BLaER1 treated with 17β-estradiol and CSF1 and Interleukin-3, amounts not matched to agents 10 nM and 100 nM (cell line): ENCODE data around the gene AGBL5.

Experiments
- H3K27ac ChIP-seq, 11 experiments: shearing (Covaris generic); formaldehyde crosslinking; 2 replicates each; pipeline ENCODE4 v1.8.1; 2022
- H3K27me3 ChIP-seq, 11 experiments: shearing (Covaris generic); formaldehyde crosslinking; 2 replicates each; pipeline ENCODE4 v1.8.1; 2022
- H3K36me3 ChIP-seq, 11 experiments: shearing (Covaris generic); formaldehyde crosslinking; 2 replicates each; pipeline ENCODE4 v1.8.1; 2022
- H3K4me1 ChIP-seq, 10 experiments: shearing (Covaris generic); formaldehyde crosslinking; 2 replicates each; pipeline ENCODE4 v1.8.1; 2022
- H3K4me2 ChIP-seq, 11 experiments: shearing (Covaris generic); formaldehyde crosslinking; 2 replicates each; pipeline ENCODE4 v1.8.1; 2022
- H3K4me3 ChIP-seq, 10 experiments: shearing (Covaris generic); formaldehyde crosslinking; 2 replicates each; pipeline ENCODE4 v1.8.1; 2022
- H3K9ac ChIP-seq, 11 experiments: shearing (Covaris generic); formaldehyde crosslinking; 2 replicates each; pipeline ENCODE4 v1.8.1; 2022
- H3K9me3 ChIP-seq, 11 experiments: shearing (Covaris generic); formaldehyde crosslinking; replicated peaks in 1 of 11; 2 replicates each; pipeline ENCODE4 v1.8.1; 2022
- H4K20me1 ChIP-seq, 11 experiments: shearing (Covaris generic); formaldehyde crosslinking; 2 replicates each; pipeline ENCODE4 v1.8.1; 2022
- Cebpa-rat ChIP-seq, 11 experiments: shearing (Covaris generic); IDR thresholded peaks; 2 replicates each; pipeline ENCODE4 v1.8.1; 2022

Gene AGBL5

DNA sequence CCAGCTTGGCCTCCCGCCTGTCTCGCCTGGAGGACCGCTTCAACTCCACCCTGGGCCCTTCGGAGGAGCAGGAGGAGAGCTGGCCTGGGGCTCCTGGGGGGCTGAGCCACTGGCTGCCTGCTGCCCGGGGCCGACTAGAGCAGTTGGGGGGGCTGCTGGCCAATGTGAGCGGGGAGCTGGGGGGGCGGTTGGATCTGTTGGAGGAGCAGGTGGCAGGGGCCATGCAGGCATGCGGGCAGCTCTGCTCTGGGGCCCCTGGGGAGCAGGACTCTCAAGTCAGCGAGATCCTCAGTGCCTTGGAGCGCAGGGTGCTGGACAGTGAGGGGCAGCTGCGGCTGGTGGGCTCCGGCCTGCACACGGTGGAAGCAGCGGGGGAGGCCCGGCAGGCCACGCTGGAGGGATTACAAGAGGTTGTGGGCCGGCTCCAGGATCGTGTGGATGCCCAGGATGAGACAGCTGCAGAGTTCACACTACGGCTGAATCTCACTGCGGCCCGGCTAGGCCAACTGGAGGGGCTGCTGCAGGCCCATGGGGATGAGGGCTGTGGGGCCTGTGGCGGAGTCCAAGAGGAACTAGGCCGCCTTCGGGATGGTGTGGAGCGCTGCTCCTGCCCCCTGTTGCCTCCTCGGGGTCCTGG, 31.4 kb downstream of the AGBL5 start:
- Histone ChIP-seq H3K27ac (peak overlapping the region in 10 of 11 experiments; percentile 65 to 92 (median 82); a peak in 19 of 22 replicates), H3K9ac (peak overlapping the region; percentile 64 to 89 (median 78); a peak in 21 of 22 replicates), H3K36me3 (peaks cover 24 to 47% (median 31%) of the 10 kb centered on the region in 11 experiments), H4K20me1 (peaks cover 0 to 57% (median 27%) of the 10 kb centered on the region in 11 experiments; a peak in 13 of 22 replicates), H3K4me1 (peaks cover 66 to 92% (median 78%) of the 10 kb centered on the region in 10 experiments), H3K27me3 (no peaks in the 10 kb centered on the region), H3K4me3 (peak overlapping the region in 3 of 10 experiments; percentile 7 to 65 (median 59); a peak in 4 of 20 replicates), H3K4me2 (peak overlapping the region; percentile 88 to 100 (median 99)), H3K9me3 (no peaks in the 10 kb centered on the region)
- no peak for TF ChIP-seq Cebpa-rat (IDR thresholded peaks at IDR 0.05)

DNA sequence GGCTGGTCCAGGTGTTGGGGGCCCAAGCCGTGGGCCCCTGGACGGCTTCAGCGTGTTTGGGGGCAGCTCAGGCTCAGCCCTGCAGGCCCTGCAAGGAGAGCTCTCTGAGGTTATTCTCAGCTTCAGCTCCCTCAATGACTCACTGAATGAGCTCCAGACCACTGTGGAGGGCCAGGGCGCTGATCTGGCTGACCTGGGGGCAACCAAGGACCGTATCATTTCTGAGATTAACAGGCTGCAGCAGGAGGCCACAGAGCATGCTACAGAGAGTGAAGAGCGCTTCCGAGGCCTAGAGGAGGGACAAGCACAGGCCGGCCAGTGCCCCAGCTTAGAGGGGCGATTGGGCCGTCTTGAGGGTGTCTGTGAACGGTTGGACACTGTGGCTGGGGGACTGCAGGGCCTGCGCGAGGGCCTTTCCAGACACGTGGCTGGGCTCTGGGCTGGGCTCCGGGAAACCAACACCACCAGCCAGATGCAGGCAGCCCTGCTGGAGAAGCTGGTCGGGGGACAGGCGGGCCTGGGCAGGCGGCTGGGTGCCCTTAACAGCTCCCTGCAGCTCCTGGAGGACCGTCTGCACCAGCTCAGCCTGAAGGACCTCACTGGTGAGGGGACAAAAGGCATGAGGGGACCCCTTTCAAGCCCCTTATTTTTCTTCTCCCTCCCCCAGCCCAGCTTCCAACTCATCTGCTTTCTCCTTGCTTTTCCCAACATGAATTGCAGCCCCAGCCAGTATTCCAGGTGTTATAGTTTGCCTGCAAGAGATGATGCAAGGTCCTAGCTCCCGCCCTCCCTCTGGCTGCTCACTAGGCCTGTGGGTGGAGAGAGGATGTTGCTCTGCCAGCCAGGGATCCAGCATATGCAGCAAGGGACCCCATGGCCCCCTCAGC, 32.2 kb downstream of the AGBL5 start:
- H4K20me1 ChIP-seq: peaks cover 0 to 57% (median 27%) of the 10 kb centered on the region in 11 experiments; a peak in 13 of 22 replicates
- H3K4me3 ChIP-seq: no peak overlapping the region
- H3K9me3 ChIP-seq: no peaks in the 10 kb centered on the region
- peak overlapping the region; percentile 88 to 100 (median 99) for H3K4me2 ChIP-seq
- H3K27me3 ChIP-seq: no peaks in the 10 kb centered on the region
- TF ChIP-seq Cebpa-rat (IDR thresholded peaks at IDR 0.05): no peak
- peak overlapping the region; percentile 64 to 89 (median 78); a peak in 19 of 22 replicates for H3K9ac ChIP-seq
- H3K4me1 ChIP-seq: peaks cover 65 to 92% (median 82%) of the 10 kb centered on the region in 10 experiments
- H3K36me3 ChIP-seq: peaks cover 24 to 47% (median 31%) of the 10 kb centered on the region in 11 experiments
- peak overlapping the region in 8 of 11 experiments; percentile 77 to 92 (median 83); a peak in 16 of 22 replicates for H3K27ac ChIP-seq

DNA sequence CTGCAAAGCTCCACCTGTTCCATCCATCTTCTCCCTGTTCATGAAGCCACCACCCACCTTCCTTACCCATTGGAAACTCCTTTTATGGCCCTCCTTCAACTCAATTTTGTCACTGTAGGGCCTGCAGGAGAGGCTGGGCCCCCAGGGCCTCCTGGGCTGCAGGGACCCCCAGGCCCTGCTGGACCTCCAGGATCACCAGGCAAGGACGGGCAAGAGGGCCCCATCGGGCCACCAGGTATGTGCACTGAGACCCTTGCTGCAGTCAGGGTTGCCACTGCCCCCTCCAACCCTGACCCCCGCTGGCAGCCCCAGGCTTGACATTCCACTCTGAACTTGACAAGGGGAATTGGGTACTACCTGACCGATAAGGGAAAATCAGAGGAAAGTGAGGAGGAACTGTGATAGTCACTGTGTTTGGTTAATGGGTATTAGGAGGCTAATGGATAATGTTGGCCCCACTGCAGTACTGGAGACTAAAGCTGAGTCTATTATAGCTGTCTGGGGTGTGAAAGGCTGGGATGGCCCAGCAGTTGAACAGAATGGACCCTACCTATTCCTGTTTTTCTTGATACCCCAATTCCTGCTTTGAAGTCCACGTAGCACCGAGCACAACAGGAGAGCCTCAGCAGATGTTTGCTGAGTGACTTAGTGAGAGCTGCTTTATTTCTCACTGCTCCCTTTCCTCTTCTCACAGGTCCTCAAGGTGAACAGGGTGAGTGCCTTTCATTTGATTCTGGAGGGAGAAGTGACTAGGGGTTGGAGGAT, 33.0 kb downstream of the AGBL5 start:
- Histone ChIP-seq H3K9me3 (no peaks in the 10 kb centered on the region), H3K27me3 (no peaks in the 10 kb centered on the region), H3K27ac (peak overlapping the region in 1 of 11 experiments; percentile 92; a peak in 3 of 22 replicates), H4K20me1 (peaks cover 0 to 57% (median 27%) of the 10 kb centered on the region in 11 experiments; a peak in 13 of 22 replicates), H3K4me2 (peak overlapping the region; percentile 88 to 100 (median 99); a peak in 21 of 22 replicates), H3K9ac (peak overlapping the region in 10 of 11 experiments; percentile 68 to 89 (median 81); a peak in 15 of 22 replicates), H3K4me1 (peaks cover 65 to 92% (median 87%) of the 10 kb centered on the region in 10 experiments), H3K36me3 (peaks cover 24 to 47% (median 31%) of the 10 kb centered on the region in 11 experiments), H3K4me3 (peak overlapping the region in 1 of 10 experiments; percentile 64; a peak in 1 of 20 replicates)
- no peak for TF ChIP-seq Cebpa-rat (IDR thresholded peaks at IDR 0.05)

DNA sequence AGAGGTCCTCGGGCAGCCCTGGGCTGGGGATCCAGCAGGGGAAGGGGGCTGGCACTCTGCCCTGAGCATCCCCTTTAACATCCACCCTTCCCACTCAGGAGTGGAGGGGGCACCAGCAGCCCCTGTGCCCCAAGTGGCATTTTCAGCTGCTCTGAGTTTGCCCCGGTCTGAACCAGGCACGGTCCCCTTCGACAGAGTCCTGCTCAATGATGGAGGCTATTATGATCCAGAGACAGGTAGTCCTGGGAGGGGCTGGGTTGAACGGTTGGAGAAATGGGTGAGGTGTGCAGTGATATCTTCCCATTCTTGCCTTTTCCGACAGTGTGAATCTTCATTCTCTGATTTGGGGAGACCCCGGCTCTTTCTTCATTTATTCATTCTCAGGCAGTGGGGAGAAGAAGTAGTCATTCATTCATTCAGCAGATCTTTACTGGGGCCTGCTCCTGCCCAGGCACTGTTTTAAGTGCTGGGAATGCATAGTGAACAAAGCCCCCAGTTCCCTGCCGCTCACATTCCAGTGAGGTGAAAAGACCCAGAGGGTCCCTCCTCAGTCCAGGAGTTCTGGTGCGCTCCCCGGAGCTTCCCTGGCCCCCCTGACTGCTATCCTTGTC, 33.7 kb downstream of the AGBL5 start:
- Histone ChIP-seq H3K4me2 (peak overlapping the region; percentile 88 to 100 (median 98)), H3K4me1 (peaks cover 61 to 92% (median 88%) of the 10 kb centered on the region in 10 experiments), H3K9me3 (no peaks in the 10 kb centered on the region), H3K36me3 (peaks cover 24 to 46% (median 31%) of the 10 kb centered on the region in 11 experiments), H4K20me1 (peaks cover 0 to 57% (median 27%) of the 10 kb centered on the region in 11 experiments; a peak in 13 of 22 replicates), H3K27me3 (no peaks in the 10 kb centered on the region), H3K4me3 (peak overlapping the region; percentile 60 to 73 (median 64)), H3K9ac (peak overlapping the region; percentile 71 to 89 (median 81)), H3K27ac (peak overlapping the region in 10 of 11 experiments; percentile 67 to 82 (median 77); a peak in 17 of 22 replicates)
- no peak for TF ChIP-seq Cebpa-rat (IDR thresholded peaks at IDR 0.05)

DNA sequence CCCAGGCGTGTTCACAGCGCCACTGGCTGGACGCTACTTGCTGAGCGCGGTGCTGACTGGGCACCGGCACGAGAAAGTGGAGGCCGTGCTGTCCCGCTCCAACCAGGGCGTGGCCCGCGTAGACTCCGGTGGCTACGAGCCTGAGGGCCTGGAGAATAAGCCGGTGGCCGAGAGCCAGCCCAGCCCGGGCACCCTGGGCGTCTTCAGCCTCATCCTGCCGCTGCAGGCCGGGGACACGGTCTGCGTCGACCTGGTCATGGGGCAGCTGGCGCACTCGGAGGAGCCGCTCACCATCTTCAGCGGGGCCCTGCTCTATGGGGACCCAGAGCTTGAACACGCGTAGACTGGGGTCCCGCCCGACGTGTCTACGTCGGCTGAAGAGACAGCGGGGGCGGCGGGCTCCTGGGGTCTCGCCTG, 34.2 kb downstream of the AGBL5 start:
- Histone ChIP-seq H3K9me3 (no peaks in the 10 kb centered on the region), H3K4me2 (peak overlapping the region; percentile 88 to 100 (median 98)), H3K9ac (peak overlapping the region; percentile 71 to 89 (median 81)), H3K36me3 (peaks cover 24 to 41% (median 31%) of the 10 kb centered on the region in 11 experiments), H3K4me1 (peaks cover 56 to 92% (median 85%) of the 10 kb centered on the region in 10 experiments), H3K27me3 (no peaks in the 10 kb centered on the region), H3K27ac (peak overlapping the region; percentile 67 to 82 (median 76)), H3K4me3 (peak overlapping the region; percentile 60 to 73 (median 64)), H4K20me1 (peaks cover 0 to 57% (median 27%) of the 10 kb centered on the region in 11 experiments; a peak in 13 of 22 replicates)
- TF ChIP-seq Cebpa-rat (IDR thresholded peaks at IDR 0.05): no peak

DNA sequence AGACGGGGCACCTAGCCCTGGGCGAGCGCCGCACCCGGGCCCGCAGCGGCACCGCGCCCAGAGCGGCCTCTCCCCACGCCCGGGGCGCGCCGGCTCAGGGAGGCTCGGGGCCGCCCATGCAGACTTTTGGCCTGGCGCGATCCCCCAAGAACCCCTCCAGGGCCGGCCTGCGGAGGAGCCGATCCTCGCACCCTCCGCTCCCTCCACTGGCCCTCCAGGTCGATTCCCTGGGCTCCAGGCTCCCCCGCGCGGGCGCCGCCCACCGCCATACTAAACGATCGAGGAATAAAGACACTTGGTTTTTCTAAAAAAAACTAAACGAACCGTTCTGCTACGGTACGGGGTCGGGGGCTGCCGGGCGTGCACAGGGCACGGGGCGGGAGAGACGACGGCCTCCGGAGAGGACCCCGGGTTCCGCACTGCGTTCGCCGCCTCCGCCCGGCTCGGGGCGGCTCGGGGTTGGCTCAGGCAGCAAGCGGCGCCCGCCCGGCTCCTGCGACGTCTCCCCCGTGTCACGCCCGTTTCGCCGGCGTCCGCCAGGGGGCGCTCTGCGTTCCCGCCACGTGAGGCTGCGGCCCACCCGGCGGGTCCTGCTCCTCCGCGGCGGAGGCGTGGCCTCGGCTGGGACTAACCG, 34.7 kb downstream of the AGBL5 start:
- no peak for TF ChIP-seq Cebpa-rat (IDR thresholded peaks at IDR 0.05)
- peak overlapping the region; percentile 88 to 100 (median 98) for H3K4me2 ChIP-seq
- no peaks in the 10 kb centered on the region for H3K9me3 ChIP-seq
- no peaks in the 10 kb centered on the region for H3K27me3 ChIP-seq
- H3K36me3 ChIP-seq: peaks cover 24 to 39% (median 31%) of the 10 kb centered on the region in 11 experiments
- H4K20me1 ChIP-seq: peaks cover 0 to 57% (median 27%) of the 10 kb centered on the region in 11 experiments; a peak in 13 of 22 replicates
- H3K9ac ChIP-seq: peak overlapping the region; percentile 71 to 89 (median 81)
- H3K4me3 ChIP-seq: peak overlapping the region; percentile 60 to 73 (median 64)
- peaks cover 52 to 93% (median 82%) of the 10 kb centered on the region in 10 experiments for H3K4me1 ChIP-seq
- peak overlapping the region; percentile 67 to 82 (median 76) for H3K27ac ChIP-seq
